ENCODE data around the gene NFAM1. TPM values are rescaled to one million over a fixed set of nuclear protein-coding genes. Genes with fewer than 3 reads are reported as not detected.

NFAM1 gene
- total and polyA plus RNA-seq, 2 of the 13 experiments (the other 11 are each of a cell fraction or from before 2014, with no cell fraction given): 0.03 TPM; not detected in 1

GRCh38 chr22:42444077-42444904 is 12.1 kb upstream of the NFAM1 start (continued):
- TF ChIP-seq ZNF576 (CRISPR knock-in tag; IDR thresholded peaks at IDR 0.05) (no peak), ZNF484 (CRISPR knock-in tag; IDR thresholded peaks at IDR 0.05; ENCODE audit: borderline replicate concordance, low read depth) (no peak), ZNF703 (CRISPR knock-in tag; IDR thresholded peaks at IDR 0.05; ENCODE audit: borderline replicate concordance) (no peak), NR2F6 (IDR thresholded peaks at IDR 0.05) (no peak), NR2F6 (CRISPR knock-in tag; IDR thresholded peaks at IDR 0.05) (no peak), ZNF350 (CRISPR knock-in tag; IDR thresholded peaks at IDR 0.05; ENCODE audit: borderline replicate concordance, low read depth) (0 out of 2 replicates have a peak, but pooled peaks have one; percentile 24), ATF1 (CRISPR knock-in tag; IDR thresholded peaks at IDR 0.05) (no peak), HNF4A (CRISPR knock-in tag; IDR thresholded peaks at IDR 0.05) (no peak), NFE2L1 (CRISPR knock-in tag; IDR thresholded peaks at IDR 0.05; ENCODE audit: borderline replicate concordance) (no peak), MXD1 (CRISPR knock-in tag; IDR thresholded peaks at IDR 0.05) (no peak), CC2D1A (CRISPR knock-in tag; IDR thresholded peaks at IDR 0.05) (no peak), SOX5 (CRISPR knock-in tag; IDR thresholded peaks at IDR 0.05; ENCODE audit: borderline replicate concordance) (0 out of 2 replicates have a peak, but pooled peaks have one; percentile 7), SP4 (CRISPR knock-in tag; IDR thresholded peaks at IDR 0.05) (0 out of 2 replicates have a peak, but pooled peaks have one; percentile 36), SAP130 (CRISPR knock-in tag; IDR thresholded peaks at IDR 0.05; ENCODE audit: low read depth) (no peak), TIGD3 (CRISPR knock-in tag; IDR thresholded peaks at IDR 0.05; ENCODE audit: borderline replicate concordance) (no peak), CBFB (CRISPR knock-in tag; IDR thresholded peaks at IDR 0.05) (no peak), ZNF678 (CRISPR knock-in tag; IDR thresholded peaks at IDR 0.05) (no peak), RNF219 (CRISPR knock-in tag; IDR thresholded peaks at IDR 0.05) (no peak), ADNP (CRISPR knock-in tag; IDR thresholded peaks at IDR 0.05) (no peak), TAF15 (IDR thresholded peaks at IDR 0.05; ENCODE audit: low read depth, low read length, poor library complexity, severe bottlenecking) (no peak), ELF3 (CRISPR knock-in tag; IDR thresholded peaks at IDR 0.05) (no peak), JUND (CRISPR knock-in tag; IDR thresholded peaks at IDR 0.05) (no peak), ZNF761 (CRISPR knock-in tag; conservative IDR thresholded peaks at IDR 0.05) (no peak), ZFP36L2 (CRISPR knock-in tag; IDR thresholded peaks at IDR 0.05) (no peak), ZNF775 (CRISPR knock-in tag; IDR thresholded peaks at IDR 0.05; ENCODE audit: borderline replicate concordance) (no peak)
- TF ChIP-seq, protein P1, sequence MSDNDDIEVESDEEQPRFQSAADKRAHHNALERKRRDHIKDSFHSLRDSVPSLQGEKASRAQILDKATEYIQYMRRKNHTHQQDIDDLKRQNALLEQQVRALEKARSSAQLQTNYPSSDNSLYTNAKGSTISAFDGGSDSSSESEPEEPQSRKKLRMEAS (IDR thresholded peaks at IDR 0.05): no peak
